HFFc6 (cell line): ENCODE measurements around the gene UBASH3A. TPM values are rescaled to one million over a fixed set of nuclear protein-coding genes. Genes with fewer than 3 reads are reported as not detected.

Experiments used
- DNase-seq: peaks from one replicate; pipeline ENCODE4 v3.0.0-alpha.2; 2018
- H3K27ac Mint-ChIP-seq: 2 replicates; pipeline ENCODE4 v1.8.0; 2020; ENCODE audit warnings: mild to moderate bottlenecking, mixed read lengths
- H3K27me3 Mint-ChIP-seq: 2 replicates; pipeline ENCODE4 v1.8.0; 2021; ENCODE audit warnings: mild to moderate bottlenecking, moderate library complexity, mixed read lengths; ENCODE audit not compliant: insufficient read depth
- H3K36me3 Mint-ChIP-seq: 2 replicates; pipeline ENCODE4 v1.8.0; 2021; ENCODE audit warnings: low read depth, mixed read lengths
- H3K4me1 Mint-ChIP-seq: 2 replicates; pipeline ENCODE4 v1.8.0; 2020; ENCODE audit warnings: low read depth, mixed read lengths
- H3K4me3 Mint-ChIP-seq: 2 replicates; pipeline ENCODE4 v1.8.0; 2020; ENCODE audit warnings: mild to moderate bottlenecking, moderate library complexity, mixed read lengths
- H3K9me3 Mint-ChIP-seq: 2 replicates; pipeline ENCODE4 v1.8.0; 2020; ENCODE audit warnings: mild to moderate bottlenecking, mixed read lengths
- total RNA-seq, 6 experiments: library from RNA; stranded (reverse); fragmentation: NEBNext Ultra II Directional; extraction: Animal tissue kit (Norgen Biotek cat#: 25700); gene quantifications; 2 replicates in 1 of 6; 3 replicates in 5 of 6; pipeline ENCODE4 v1.2.3, GENCODE V29; 2021
- TF ChIP-seq, protein P1 (sequence below): fragments of 200-600 bp; sonication (generic); IDR thresholded peaks from 2 replicates; pipeline ENCODE4 v1.5.0; 2021; ENCODE audit warnings: antibody characterized with exemption, mild to moderate bottlenecking

The UBASH3A gene
- total RNA-seq, 6 experiments from 2014 or later: not detected

- no peak overlapping the region for H3K27ac Mint-ChIP-seq
- H3K27me3 Mint-ChIP-seq: peaks cover 6% of the 10 kb centered on the region
- no peak for DNase-seq
- no peaks in the 10 kb centered on the region for H3K36me3 Mint-ChIP-seq
- peaks cover 53% of the 10 kb centered on the region for H3K9me3 Mint-ChIP-seq
- H3K4me1 Mint-ChIP-seq: no peaks in the 10 kb centered on the region
- TF ChIP-seq, protein P1, sequence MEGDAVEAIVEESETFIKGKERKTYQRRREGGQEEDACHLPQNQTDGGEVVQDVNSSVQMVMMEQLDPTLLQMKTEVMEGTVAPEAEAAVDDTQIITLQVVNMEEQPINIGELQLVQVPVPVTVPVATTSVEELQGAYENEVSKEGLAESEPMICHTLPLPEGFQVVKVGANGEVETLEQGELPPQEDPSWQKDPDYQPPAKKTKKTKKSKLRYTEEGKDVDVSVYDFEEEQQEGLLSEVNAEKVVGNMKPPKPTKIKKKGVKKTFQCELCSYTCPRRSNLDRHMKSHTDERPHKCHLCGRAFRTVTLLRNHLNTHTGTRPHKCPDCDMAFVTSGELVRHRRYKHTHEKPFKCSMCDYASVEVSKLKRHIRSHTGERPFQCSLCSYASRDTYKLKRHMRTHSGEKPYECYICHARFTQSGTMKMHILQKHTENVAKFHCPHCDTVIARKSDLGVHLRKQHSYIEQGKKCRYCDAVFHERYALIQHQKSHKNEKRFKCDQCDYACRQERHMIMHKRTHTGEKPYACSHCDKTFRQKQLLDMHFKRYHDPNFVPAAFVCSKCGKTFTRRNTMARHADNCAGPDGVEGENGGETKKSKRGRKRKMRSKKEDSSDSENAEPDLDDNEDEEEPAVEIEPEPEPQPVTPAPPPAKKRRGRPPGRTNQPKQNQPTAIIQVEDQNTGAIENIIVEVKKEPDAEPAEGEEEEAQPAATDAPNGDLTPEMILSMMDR: no peak
- H3K4me3 Mint-ChIP-seq: no peak overlapping the region
Observed at GRCh38 chr21:42461185-42461520, 57.5 kb downstream of the UBASH3A start.

GRCh38 chr21:42461881-42462877 lies 58.5 kb downstream of the UBASH3A start:
- Mint-ChIP-seq H3K4me3 (no peak overlapping the region), H3K4me1 (no peaks in the 10 kb centered on the region), H3K9me3 (peaks cover 53% of the 10 kb centered on the region), H3K27ac (no peak overlapping the region), H3K27me3 (peaks cover 8% of the 10 kb centered on the region), H3K36me3 (no peaks in the 10 kb centered on the region; the same call in 1 of the 2 replicates)
- TF ChIP-seq, protein P1: no peak
- DNase-seq: no peak

DNA sequence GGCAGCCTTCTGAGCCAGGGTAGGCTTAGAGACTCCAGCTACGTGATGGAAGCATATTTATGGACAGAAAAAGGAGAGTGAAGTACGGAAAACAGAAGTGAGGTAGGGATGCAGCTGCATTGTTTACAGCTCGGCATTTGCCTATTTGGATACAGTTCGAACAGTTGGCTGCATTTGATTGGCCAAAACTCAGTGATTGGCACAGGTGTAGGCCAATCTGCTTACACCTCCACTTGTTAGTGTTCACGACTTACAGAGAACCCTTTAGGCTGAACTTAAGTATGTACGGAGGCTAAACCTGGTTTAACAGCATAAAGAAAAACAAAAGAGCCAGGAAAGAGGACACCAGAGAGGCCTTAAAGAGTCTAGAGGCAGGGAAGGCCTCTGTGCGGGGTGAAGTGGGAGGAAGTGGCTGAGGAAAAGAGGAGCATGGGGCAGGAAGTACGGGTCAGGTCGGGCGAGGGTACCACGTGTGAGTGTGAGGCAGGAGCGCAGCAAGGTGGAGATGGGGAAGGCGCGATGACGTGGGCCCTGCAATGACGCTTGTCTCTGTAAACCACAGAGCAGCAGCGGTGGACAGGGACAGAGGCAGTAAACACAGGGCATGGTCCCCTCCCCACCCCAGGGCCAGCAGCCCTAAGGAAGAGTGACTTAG lies 60.3 kb downstream of the UBASH3A start:
- DNase-seq: no peak
- Mint-ChIP-seq H3K4me1 (no peaks in the 10 kb centered on the region), H3K4me3 (no peak overlapping the region), H3K36me3 (no peaks in the 10 kb centered on the region; the same call in 1 of the 2 replicates), H3K27ac (no peak overlapping the region), H3K27me3 (peaks cover 6% of the 10 kb centered on the region), H3K9me3 (peaks cover 59% of the 10 kb centered on the region)
- TF ChIP-seq, protein P1: no peak

DNA sequence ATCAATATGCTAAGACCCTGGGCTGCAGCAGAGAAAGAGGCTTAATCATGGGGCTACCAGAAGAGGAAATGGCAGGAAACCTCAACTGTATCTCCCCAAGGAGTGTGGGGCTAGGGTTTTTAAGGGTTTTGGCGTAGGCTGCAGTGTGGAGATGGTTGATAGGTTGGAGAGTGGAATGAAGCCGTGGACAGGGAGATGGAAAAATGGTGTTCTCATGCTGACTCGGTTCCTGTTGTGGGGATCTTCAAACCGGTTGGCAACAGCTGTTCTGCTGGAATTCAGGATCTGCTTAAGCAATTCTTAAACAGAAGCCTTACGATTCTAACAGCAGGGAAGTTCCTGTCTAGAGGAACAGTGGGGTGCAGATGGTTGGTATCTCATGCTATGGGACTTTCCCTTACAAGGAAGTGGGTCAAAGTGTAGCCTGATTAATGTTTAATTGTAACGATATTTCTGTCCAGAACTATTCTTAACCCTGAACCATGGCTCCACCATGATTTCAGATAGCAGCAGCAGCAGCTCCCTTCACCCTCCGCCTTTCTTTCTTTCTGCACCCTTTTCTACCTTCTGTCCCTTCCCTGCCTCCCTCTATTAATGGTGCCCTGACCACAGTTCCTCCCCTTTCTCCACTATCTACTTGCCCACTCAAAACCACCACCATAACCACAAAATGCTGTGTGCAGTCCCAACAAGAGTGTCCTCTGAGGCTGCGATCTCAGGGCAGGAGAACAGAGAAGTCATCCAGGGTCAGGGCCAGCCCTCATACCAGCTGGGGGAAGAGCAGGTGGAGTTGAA lies 61.5 kb downstream of the UBASH3A start:
- Mint-ChIP-seq H3K36me3 (no peaks in the 10 kb centered on the region; the same call in 1 of the 2 replicates), H3K9me3 (peaks cover 54% of the 10 kb centered on the region), H3K27me3 (peaks cover 4% of the 10 kb centered on the region), H3K4me1 (no peaks in the 10 kb centered on the region), H3K4me3 (no peak overlapping the region), H3K27ac (no peak overlapping the region)
- DNase-seq: no peak
- TF ChIP-seq, protein P1: no peak

DNA sequence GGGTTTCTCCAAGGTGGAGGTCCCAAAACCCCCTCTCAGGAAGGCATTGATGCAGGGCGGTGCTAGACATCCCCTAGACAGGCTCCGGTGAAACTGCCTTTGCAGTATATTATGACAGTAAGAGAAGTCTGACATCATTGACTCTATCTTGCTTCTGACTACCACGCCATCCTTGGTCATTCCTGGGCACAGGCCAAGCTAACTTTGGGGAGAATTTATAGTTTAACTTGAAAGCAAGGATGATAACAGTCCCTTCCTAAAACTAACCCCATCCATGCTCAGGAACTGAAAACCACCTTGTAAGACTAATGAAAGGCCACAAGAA lies 62.1 kb downstream of the UBASH3A start:
- Mint-ChIP-seq H3K9me3 (peaks cover 48% of the 10 kb centered on the region), H3K4me3 (no peak overlapping the region), H3K36me3 (no peaks in the 10 kb centered on the region; the same call in 1 of the 2 replicates), H3K27ac (no peak overlapping the region), H3K27me3 (peaks cover 4% of the 10 kb centered on the region), H3K4me1 (no peaks in the 10 kb centered on the region)
- no peak for DNase-seq
- TF ChIP-seq, protein P1: no peak
